ENCODE measurements around the gene CMTM6. TPM values are rescaled to one million over a fixed set of nuclear protein-coding genes. Genes with fewer than 3 reads are reported as not detected.

CMTM6 gene
- polyA plus RNA-seq, 1 of the 3 experiments (the other 2 are of a cell fraction), result 29.8 TPM

GRCh38 chr3:32452009-32452408 is 50.6 kb downstream of the CMTM6 start:
- no peak overlapping the region for H3K4me2 ChIP-seq
- H3K9ac ChIP-seq, result no peak overlapping the region
- H3K27ac ChIP-seq (ENCODE audit: low read depth in 2 of 2, low read length in 1 of 2), result no peak overlapping the region
- no peak overlapping the region for H2AFZ ChIP-seq (ENCODE audit: low read depth)
- H3F3A ChIP-seq (replicated peaks; ENCODE audit: insufficient read depth), result no peaks in the 10 kb centered on the region
- H3K27me3 ChIP-seq (ENCODE audit: insufficient read depth), result no peaks in the 10 kb centered on the region
- no peak for DNase-seq
- H3K4me1 ChIP-seq (ENCODE audit: control insufficient read depth in 1 of 2, insufficient read depth in 2 of 2, low read depth in 1 of 2, low read length in 1 of 2), result peaks cover 0 to 5% of the 10 kb centered on the region in 2 experiments; a peak in 3 of 4 replicates
- H3K9me3 ChIP-seq, result no peaks in the 10 kb centered on the region
- ChIA-PET POLR2A (no interaction called here), CTCF (interaction anchor here (6.5 kb wide), 1 partner anchor 15 kb away, joined by 44 read pairs; no protein-coding TSS in a partner anchor)
- TF ChIP-seq RFX5 (IDR thresholded peaks at IDR 0.05; ENCODE audit: low read length) (no peak), ELF1 (IDR thresholded peaks at IDR 0.05) (no peak), EZH2phosphoT487 (IDR thresholded peaks at IDR 0.05; ENCODE audit: borderline replicate concordance, low read depth) (no peak), NRF1 (IDR thresholded peaks at IDR 0.05; ENCODE audit: low read depth, low read length) (no peak), TCF12 (IDR thresholded peaks at IDR 0.05) (no peak), TEAD4 (IDR thresholded peaks at IDR 0.05; ENCODE audit: borderline replicate concordance, insufficient read depth) (no peak), TAF1 (IDR thresholded peaks at IDR 0.05; ENCODE audit: borderline replicate concordance, low read depth, low read length) (no peak), FOXJ3 (CRISPR knock-in tag; IDR thresholded peaks at IDR 0.05) (no peak), SIN3A (IDR thresholded peaks at IDR 0.05; ENCODE audit: borderline replicate concordance, low read depth, low read length) (no peak), CTCF (IDR thresholded peaks at IDR 0.05) (no peak), GABPA (IDR thresholded peaks at IDR 0.05; ENCODE audit: low read depth) (no peak), GATA2 (CRISPR knock-in tag; IDR thresholded peaks at IDR 0.05) (no peak), MEF2A (IDR thresholded peaks at IDR 0.05; ENCODE audit: borderline replicate concordance, low read depth) (no peak), SMC3 (IDR thresholded peaks at IDR 0.05; ENCODE audit: low read depth, low read length) (no peak)
- TF ChIP-seq, protein P1, sequence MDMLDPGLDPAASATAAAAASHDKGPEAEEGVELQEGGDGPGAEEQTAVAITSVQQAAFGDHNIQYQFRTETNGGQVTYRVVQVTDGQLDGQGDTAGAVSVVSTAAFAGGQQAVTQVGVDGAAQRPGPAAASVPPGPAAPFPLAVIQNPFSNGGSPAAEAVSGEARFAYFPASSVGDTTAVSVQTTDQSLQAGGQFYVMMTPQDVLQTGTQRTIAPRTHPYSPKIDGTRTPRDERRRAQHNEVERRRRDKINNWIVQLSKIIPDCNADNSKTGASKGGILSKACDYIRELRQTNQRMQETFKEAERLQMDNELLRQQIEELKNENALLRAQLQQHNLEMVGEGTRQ (IDR thresholded peaks at IDR 0.05; ENCODE audit: borderline replicate concordance, low read depth, low read length), result no peak
- H3K36me3 ChIP-seq (replicated peaks in 1 of 2; ENCODE audit: control insufficient read depth in 1 of 2, insufficient read depth in 2 of 2, low read length in 1 of 2), result peaks cover 0 to 17% of the 10 kb centered on the region in 2 experiments
- H3K4me3 ChIP-seq (ENCODE audit: low read depth in 2 of 2, low read length in 1 of 2), result no peak overlapping the region
- WGBS (ENCODE audit: low lambda C conversion rate), result 83% methylated on average over 4 of the region's 4 CpGs
- H3K79me2 ChIP-seq (ENCODE audit: insufficient read depth), result no peaks in the 10 kb centered on the region
- H4K20me1 ChIP-seq (ENCODE audit: insufficient read depth), result no peaks in the 10 kb centered on the region
- H3K9me2 ChIP-seq, result no peaks in the 10 kb centered on the region

DNA sequence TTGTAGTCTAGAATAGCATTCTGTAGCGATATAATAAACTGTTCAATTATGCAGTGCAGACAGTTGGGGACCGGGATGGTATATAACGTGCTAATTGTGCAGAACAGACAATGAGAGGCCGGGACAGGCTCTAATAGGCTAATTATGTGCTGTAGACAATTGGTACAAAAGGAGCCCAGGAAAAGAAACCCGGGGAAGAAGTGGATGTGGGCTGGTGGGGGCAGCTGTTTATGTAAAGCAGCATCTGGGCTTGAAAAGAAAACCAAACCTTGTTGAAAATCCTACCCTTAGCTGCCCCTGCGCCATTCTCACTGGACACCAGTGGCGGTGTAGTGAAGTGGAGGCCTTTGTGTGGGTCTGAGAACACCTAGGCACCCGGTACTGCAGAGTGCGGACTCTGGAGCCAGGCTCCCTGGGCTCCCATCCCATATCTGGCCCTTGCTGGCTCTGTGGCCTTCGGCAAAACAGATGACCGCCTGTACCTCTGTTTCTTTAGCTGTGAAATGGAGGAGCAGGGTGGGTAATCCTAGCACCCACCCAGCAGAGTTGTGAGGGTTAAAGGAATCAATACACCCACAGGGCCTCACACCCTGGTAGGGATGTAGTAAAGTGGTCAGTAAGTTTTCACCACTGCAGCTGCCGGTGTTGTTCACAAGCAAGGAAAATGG is 51.5 kb downstream of the CMTM6 start:
- no peak overlapping the region for H3K27ac ChIP-seq (ENCODE audit: low read depth in 2 of 2, low read length in 1 of 2)
- no peaks in the 10 kb centered on the region for H4K20me1 ChIP-seq (ENCODE audit: insufficient read depth)
- no peaks in the 10 kb centered on the region for H3K9me2 ChIP-seq
- no peak overlapping the region for H3K4me2 ChIP-seq
- H3K9ac ChIP-seq, result no peak overlapping the region
- H3K9me3 ChIP-seq, result no peaks in the 10 kb centered on the region
- no peak overlapping the region for H2AFZ ChIP-seq (ENCODE audit: low read depth)
- H3K4me1 ChIP-seq (ENCODE audit: control insufficient read depth in 1 of 2, insufficient read depth in 2 of 2, low read depth in 1 of 2, low read length in 1 of 2), result peaks cover 0 to 5% of the 10 kb centered on the region in 2 experiments; a peak in 3 of 4 replicates
- 94% methylated on average over 10 of the region's 12 CpGs for WGBS (ENCODE audit: low lambda C conversion rate)
- POLR2A ChIA-PET, result no interaction called here
- DNase-seq, result no peak
- H3K4me3 ChIP-seq (ENCODE audit: low read depth in 2 of 2, low read length in 1 of 2), result no peak overlapping the region
- CTCF ChIA-PET, result interaction anchor here (1.0 to 6.5 kb wide), 3 partner anchors 12 to 76 kb away, joined by 3 to 44 read pairs (median 7); no protein-coding TSS in a partner anchor
- no peaks in the 10 kb centered on the region for H3F3A ChIP-seq (replicated peaks; ENCODE audit: insufficient read depth)
- H3K27me3 ChIP-seq (ENCODE audit: insufficient read depth), result no peaks in the 10 kb centered on the region
- no peaks in the 10 kb centered on the region for H3K79me2 ChIP-seq (ENCODE audit: insufficient read depth)
- peaks cover 0 to 17% of the 10 kb centered on the region in 2 experiments for H3K36me3 ChIP-seq (replicated peaks in 1 of 2; ENCODE audit: control insufficient read depth in 1 of 2, insufficient read depth in 2 of 2, low read length in 1 of 2)
- TF ChIP-seq RFX5 (IDR thresholded peaks at IDR 0.05; ENCODE audit: low read length) (no peak), TAF1 (IDR thresholded peaks at IDR 0.05; ENCODE audit: borderline replicate concordance, low read depth, low read length) (no peak), RAD21 (IDR thresholded peaks at IDR 0.05; ENCODE audit: low read length) (no peak), FOXM1 (IDR thresholded peaks at IDR 0.05; ENCODE audit: low read depth) (no peak), TCF12 (IDR thresholded peaks at IDR 0.05) (no peak), RXRA (IDR thresholded peaks at IDR 0.05; ENCODE audit: borderline replicate concordance, low read depth) (no peak), ELF1 (IDR thresholded peaks at IDR 0.05) (no peak), EZH2phosphoT487 (IDR thresholded peaks at IDR 0.05; ENCODE audit: borderline replicate concordance, low read depth) (no peak), FOXJ3 (CRISPR knock-in tag; IDR thresholded peaks at IDR 0.05) (no peak), FOSL2 (IDR thresholded peaks at IDR 0.05; ENCODE audit: borderline replicate concordance, low read depth) (no peak), SIN3A (IDR thresholded peaks at IDR 0.05; ENCODE audit: borderline replicate concordance, low read depth, low read length) (no peak), MEF2A (IDR thresholded peaks at IDR 0.05; ENCODE audit: borderline replicate concordance, low read depth) (no peak)
- TF ChIP-seq, protein P2, sequence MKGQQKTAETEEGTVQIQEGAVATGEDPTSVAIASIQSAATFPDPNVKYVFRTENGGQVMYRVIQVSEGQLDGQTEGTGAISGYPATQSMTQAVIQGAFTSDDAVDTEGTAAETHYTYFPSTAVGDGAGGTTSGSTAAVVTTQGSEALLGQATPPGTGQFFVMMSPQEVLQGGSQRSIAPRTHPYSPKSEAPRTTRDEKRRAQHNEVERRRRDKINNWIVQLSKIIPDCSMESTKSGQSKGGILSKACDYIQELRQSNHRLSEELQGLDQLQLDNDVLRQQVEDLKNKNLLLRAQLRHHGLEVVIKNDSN (IDR thresholded peaks at IDR 0.05; ENCODE audit: borderline replicate concordance, low read depth), result no peak
- TF ChIP-seq, protein P3, sequence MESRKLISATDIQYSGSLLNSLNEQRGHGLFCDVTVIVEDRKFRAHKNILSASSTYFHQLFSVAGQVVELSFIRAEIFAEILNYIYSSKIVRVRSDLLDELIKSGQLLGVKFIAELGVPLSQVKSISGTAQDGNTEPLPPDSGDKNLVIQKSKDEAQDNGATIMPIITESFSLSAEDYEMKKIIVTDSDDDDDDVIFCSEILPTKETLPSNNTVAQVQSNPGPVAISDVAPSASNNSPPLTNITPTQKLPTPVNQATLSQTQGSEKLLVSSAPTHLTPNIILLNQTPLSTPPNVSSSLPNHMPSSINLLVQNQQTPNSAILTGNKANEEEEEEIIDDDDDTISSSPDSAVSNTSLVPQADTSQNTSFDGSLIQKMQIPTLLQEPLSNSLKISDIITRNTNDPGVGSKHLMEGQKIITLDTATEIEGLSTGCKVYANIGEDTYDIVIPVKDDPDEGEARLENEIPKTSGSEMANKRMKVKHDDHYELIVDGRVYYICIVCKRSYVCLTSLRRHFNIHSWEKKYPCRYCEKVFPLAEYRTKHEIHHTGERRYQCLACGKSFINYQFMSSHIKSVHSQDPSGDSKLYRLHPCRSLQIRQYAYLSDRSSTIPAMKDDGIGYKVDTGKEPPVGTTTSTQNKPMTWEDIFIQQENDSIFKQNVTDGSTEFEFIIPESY (IDR thresholded peaks at IDR 0.05; ENCODE audit: borderline replicate concordance, low read depth), result no peak
